OCI-LY7 (cell line): ENCODE results near the gene ZC3H12D. TPM values are rescaled to one million over a fixed set of nuclear protein-coding genes. Genes with fewer than 3 reads are reported as not detected.

ENCODE experiments used
- BruUV-seq: library from RNA; stranded (reverse); fragments of 400-500 nt; replicated peaks from 2 replicates; lab custom pipeline; 2021; lab: Mats Ljungman, UMichigan
- CTCF ChIA-PET: fragments of 300-600 bp; sonication (Branson Sonifier 250); formaldehyde crosslinking; loops from one replicate; lab custom pipeline; 2022; ENCODE audit warnings: antibody characterized with exemption; ENCODE audit not compliant: unreplicated experiment; lab: Charles Lee
- POLR2A ChIA-PET: fragments of 300-600 bp; sonication (Branson Sonifier 250); formaldehyde crosslinking; loops from one replicate; lab custom pipeline; 2022; ENCODE audit warnings: antibody characterized with exemption; lab: Charles Lee
- DNase-seq: peaks from one replicate; pipeline ENCODE4 v3.0.0-alpha.2; 2015; ENCODE audit warnings: low spot score
- H2AFZ ChIP-seq: fragments of 200-600 bp; sonication (generic), shearing (Covaris generic); 2 replicates; pipeline ENCODE4 v1.6.1; 2014; ENCODE audit warnings: mild to moderate bottlenecking, antibody characterized with exemption, low read length, moderate library complexity
- H3K27ac ChIP-seq: fragments of 200-600 bp; sonication (generic); 2 replicates; pipeline ENCODE4 v1.5.1; 2014; ENCODE audit warnings: mixed run types, low read depth, mild to moderate bottlenecking, moderate library complexity, low read length, inconsistent platforms; ENCODE audit not compliant: poor library complexity, severe bottlenecking
- H3K36me3 ChIP-seq: fragments of 200-600 bp; sonication (generic); 2 replicates; pipeline ENCODE4 v1.6.1; 2014; ENCODE audit warnings: mild to moderate bottlenecking, antibody characterized with exemption, low read length, moderate library complexity, mixed read lengths; ENCODE audit not compliant: insufficient read depth
- H3K4me1 ChIP-seq: fragments of 200-600 bp; sonication (generic); 2 replicates; pipeline ENCODE4 v1.5.1; 2014; ENCODE audit warnings: mild to moderate bottlenecking, low read length; ENCODE audit not compliant: insufficient read depth, poor library complexity, severe bottlenecking
- H3K4me2 ChIP-seq: fragments of 200-600 bp; sonication (generic); 2 replicates; pipeline ENCODE4 v1.6.1; 2014; ENCODE audit warnings: mild to moderate bottlenecking, low read length
- H3K4me3 ChIP-seq: fragments of 200-600 bp; sonication (generic); 2 replicates; pipeline ENCODE4 v1.5.1; 2014; ENCODE audit warnings: mild to moderate bottlenecking, low read depth, low read length; ENCODE audit not compliant: poor library complexity, severe bottlenecking
- H3K79me2 ChIP-seq: fragments of 200-600 bp; sonication (generic); 2 replicates; pipeline ENCODE4 v1.6.1; 2016; ENCODE audit warnings: low read depth, mild to moderate bottlenecking, low read length, moderate library complexity, mixed read lengths; ENCODE audit not compliant: insufficient read depth
- H3K9me2 ChIP-seq: fragments of 200-600 bp; sonication (generic); 2 replicates; pipeline ENCODE4 v1.6.1; 2016; ENCODE audit warnings: mild to moderate bottlenecking, low read length, mixed read lengths; ENCODE audit not compliant: insufficient read depth
- H3K9me3 ChIP-seq: fragments of 200-600 bp; sonication (generic); 2 replicates; pipeline ENCODE4 v1.6.1; 2014; ENCODE audit warnings: mild to moderate bottlenecking, mixed run types, low read length, mixed read lengths
- H4K20me1 ChIP-seq: fragments of 200-600 bp; sonication (generic); 2 replicates; pipeline ENCODE4 v1.6.1; 2014; ENCODE audit warnings: mild to moderate bottlenecking, antibody characterized with exemption, low read length, moderate library complexity, mixed read lengths; ENCODE audit not compliant: insufficient read depth
- CTCF ChIP-seq: fragments of 200-600 bp; sonication (generic); conservative IDR thresholded peaks from 2 replicates; pipeline ENCODE4 v1.5.1; 2014; ENCODE audit warnings: mild to moderate bottlenecking, antibody characterized with exemption, low read length, moderate library complexity, mixed read lengths
- EZH2phosphoT487 ChIP-seq: fragments of 200-600 bp; sonication (generic); IDR thresholded peaks from 2 replicates; pipeline ENCODE4 v1.6.1; 2018; ENCODE audit warnings: low read depth, borderline replicate concordance, mild to moderate bottlenecking, mixed run types, antibody characterized with exemption, low read length, moderate library complexity, mixed read lengths
- intact Hi-C: fragments of 100-400 bp; cut with micrococcal nuclease; formaldehyde crosslinking; loops from one replicate; pipeline ENCODE4 v1.10.0; 2022; ENCODE audit not compliant: unreplicated experiment
- total RNA-seq, 2 experiments: library from RNA; depleted of rRNA in 1 of 2; stranded (reverse); fragments of >200 nt in 1 of 2; shearing (Covaris generic) in 1 of 2; gene quantifications; 2 replicates each; pipeline ENCODE4 v1.2.3, GENCODE V29; 2014 to 2022

ZC3H12D gene
- total RNA-seq, 2 experiments from 2014 or later, result 12.8 to 22.6 TPM

GRCh38 chr6:149433881-149434280 lies 50.9 kb downstream of the ZC3H12D start:
- intact Hi-C loops, result loop anchor here (2.0 kb wide), 1 partner anchor 117 kb away; the partner anchor contains the start of gene TAB2
- no peak for TF ChIP-seq EZH2phosphoT487
- TF ChIP-seq CTCF, result no peak
- no TSS peak for BruUV-seq
- H2AFZ ChIP-seq, result no peak overlapping the region
- CTCF ChIA-PET, result interaction anchor here (0.7 to 1.4 kb wide), 3 partner anchors 32 to 403 kb away, joined by 3 to 5 read pairs (median 3); partner anchors contain the start of gene ZC3H12D
- no peaks in the 10 kb centered on the region for H4K20me1 ChIP-seq
- H3K4me1 ChIP-seq, result peaks cover 7% of the 10 kb centered on the region
- no peaks in the 10 kb centered on the region for H3K9me2 ChIP-seq
- POLR2A ChIA-PET, result interaction anchor here (0.9 to 1.0 kb wide), 2 partner anchors 34 to 96 kb away, joined by 3 read pairs; no protein-coding TSS in a partner anchor
- no peaks in the 10 kb centered on the region for H3K36me3 ChIP-seq
- no peak overlapping the region for H3K4me2 ChIP-seq
- H3K9me3 ChIP-seq, result no peaks in the 10 kb centered on the region
- H3K79me2 ChIP-seq, result no peaks in the 10 kb centered on the region
- no peak for DNase-seq
- no peak overlapping the region for H3K4me3 ChIP-seq
- H3K27ac ChIP-seq, result no peak overlapping the region

- Histone ChIP-seq H3K36me3 (no peaks in the 10 kb centered on the region), H3K4me2 (no peak overlapping the region), H3K79me2 (no peaks in the 10 kb centered on the region), H3K9me2 (no peaks in the 10 kb centered on the region), H3K27ac (no peak overlapping the region), H3K4me3 (no peak overlapping the region), H3K9me3 (no peaks in the 10 kb centered on the region), H4K20me1 (no peaks in the 10 kb centered on the region), H3K4me1 (peaks cover 7% of the 10 kb centered on the region), H2AFZ (no peak overlapping the region)
- BruUV-seq, result no TSS peak
- ChIA-PET CTCF (interaction anchor here (0.7 to 1.4 kb wide), 3 partner anchors 32 to 402 kb away, joined by 3 to 5 read pairs (median 3); partner anchors contain the start of gene ZC3H12D), POLR2A (interaction anchor here (0.5 to 1.0 kb wide), 3 partner anchors 34 to 95 kb away, joined by 3 read pairs; no protein-coding TSS in a partner anchor)
- DNase-seq, result no peak
- intact Hi-C loops, result loop anchor here (2.0 kb wide), 1 partner anchor 117 kb away; the partner anchor contains the start of gene TAB2
- no peak for TF ChIP-seq CTCF
- TF ChIP-seq EZH2phosphoT487, result no peak
Observed at GRCh38 chr6:149433405-149433804, 51.4 kb downstream of the ZC3H12D start.
